ENCODE data around the gene ABCA4. TPM values are rescaled to one million over a fixed set of nuclear protein-coding genes. Genes with fewer than 3 reads are reported as not detected.

Gene ABCA4
- total and polyA plus RNA-seq, 2 experiments from 2014 or later: 0.20 to 3.7 TPM

DNA sequence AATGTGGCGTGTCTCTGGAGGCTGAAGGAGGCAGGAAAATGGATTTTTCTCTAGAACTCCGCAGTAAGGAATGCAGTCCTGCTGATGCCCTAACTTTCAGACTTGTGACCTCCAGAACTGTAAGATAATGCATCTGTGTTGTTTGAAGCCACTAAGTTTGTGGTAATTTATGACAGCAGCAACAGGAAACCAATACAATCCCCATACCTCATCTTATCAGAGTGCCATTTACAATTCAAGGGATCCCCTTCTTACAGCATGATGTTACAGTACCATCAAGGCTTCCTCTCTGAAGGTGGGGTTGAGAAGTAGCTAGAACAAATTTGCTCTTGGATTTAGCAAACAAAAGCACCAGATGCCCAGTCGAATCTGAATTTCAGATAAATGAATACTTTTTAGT is 21.6 kb downstream of the ABCA4 start:
- Histone ChIP-seq H3K4me3 (no peak overlapping the region), H3K79me2 (ENCODE audit: insufficient read depth) (no peaks in the 10 kb centered on the region), H2AFZ (no peak overlapping the region), H3K36me3 (ENCODE audit: low read depth) (no peaks in the 10 kb centered on the region), H3K9ac (no peak overlapping the region), H3F3A (ENCODE audit: insufficient read depth) (no peaks in the 10 kb centered on the region; the same call in 1 of the 2 replicates), H3K4me2 (ENCODE audit: unreplicated experiment) (no peak overlapping the region), H4K20me1 (ENCODE audit: insufficient read depth) (no peaks in the 10 kb centered on the region), H3K27ac (no peak overlapping the region), H3K4me1 (ENCODE audit: insufficient read depth) (peaks cover 20% of the 10 kb centered on the region), H3K9me2 (ENCODE audit: insufficient read depth) (no peaks in the 10 kb centered on the region), H3K27me3 (replicated peaks; ENCODE audit: insufficient read depth) (no peaks in the 10 kb centered on the region), H3K9me3 (ENCODE audit: low read depth) (no peaks in the 10 kb centered on the region)
- WGBS, 2 experiments (ENCODE audit: low coverage in 1 of 2, low lambda C conversion rate in 2 of 2, missing lambda C conversion rate in 2 of 2): 96 to 97% methylated on average over 3 of the region's 3 CpGs
- in situ Hi-C loops (cut with MboI): no loop called here
- no peak for DNase-seq
- TF ChIP-seq EZH2 (IDR thresholded peaks at IDR 0.05; ENCODE audit: insufficient read depth, poor library complexity, severe bottlenecking): no peak

DNA sequence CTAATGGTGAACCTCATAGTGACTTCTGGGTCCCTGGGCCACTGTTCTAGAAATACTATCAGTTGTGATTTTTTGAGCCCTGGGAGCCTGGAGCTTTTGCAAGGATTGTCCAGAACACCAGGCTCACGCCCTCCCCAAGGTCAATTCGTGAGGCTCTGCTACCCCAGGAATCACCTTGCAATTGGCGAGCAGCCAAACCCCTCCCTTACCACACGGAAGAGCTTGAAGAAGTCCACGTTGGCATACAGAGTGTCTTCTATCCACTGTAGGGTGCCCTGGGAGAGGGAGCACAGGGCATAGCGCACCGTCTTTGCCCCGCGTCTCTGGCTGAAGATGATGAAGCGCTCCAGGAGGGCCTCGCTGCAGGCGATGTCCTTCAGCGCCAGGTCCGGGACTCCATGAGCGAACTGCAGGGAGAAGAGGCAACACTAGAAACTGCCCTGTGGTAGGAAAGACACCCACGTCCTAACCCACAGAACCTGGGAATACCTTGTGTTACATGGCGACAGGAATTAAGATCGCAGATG is 22.3 kb downstream of the ABCA4 start:
- no peaks in the 10 kb centered on the region; the same call in 1 of the 2 replicates for H3F3A ChIP-seq (ENCODE audit: insufficient read depth)
- H3K9ac ChIP-seq: no peak overlapping the region
- in situ Hi-C loops (cut with MboI): no loop called here
- H3K9me2 ChIP-seq (ENCODE audit: insufficient read depth): no peaks in the 10 kb centered on the region
- peaks cover 27% of the 10 kb centered on the region for H3K4me1 ChIP-seq (ENCODE audit: insufficient read depth)
- DNase-seq: no peak
- H3K4me3 ChIP-seq: no peak overlapping the region
- no peak overlapping the region for H3K27ac ChIP-seq
- 84 to 87% methylated on average over 18 of the region's 18 CpGs for WGBS, 2 experiments (ENCODE audit: low coverage in 1 of 2, low lambda C conversion rate in 2 of 2, missing lambda C conversion rate in 2 of 2)
- H4K20me1 ChIP-seq (ENCODE audit: insufficient read depth): no peaks in the 10 kb centered on the region
- no peaks in the 10 kb centered on the region for H3K79me2 ChIP-seq (ENCODE audit: insufficient read depth)
- TF ChIP-seq EZH2 (IDR thresholded peaks at IDR 0.05; ENCODE audit: insufficient read depth, poor library complexity, severe bottlenecking) (no peak), EZH2phosphoT487 (IDR thresholded peaks at IDR 0.05; ENCODE audit: insufficient read depth, low read depth) (no peak)
- no peak overlapping the region for H2AFZ ChIP-seq
- H3K27me3 ChIP-seq (replicated peaks; ENCODE audit: insufficient read depth): no peaks in the 10 kb centered on the region
- H3K36me3 ChIP-seq (ENCODE audit: low read depth): no peaks in the 10 kb centered on the region
- no peaks in the 10 kb centered on the region for H3K9me3 ChIP-seq (ENCODE audit: low read depth)
- H3K4me2 ChIP-seq (ENCODE audit: unreplicated experiment): no peak overlapping the region

GRCh38 chr1:94096797-94097549 is 24.0 kb downstream of the ABCA4 start:
- Histone ChIP-seq H3K36me3 (ENCODE audit: low read depth) (no peaks in the 10 kb centered on the region), H3K9me2 (ENCODE audit: insufficient read depth) (no peaks in the 10 kb centered on the region), H3K4me3 (no peak overlapping the region), H3K9ac (no peak overlapping the region), H4K20me1 (ENCODE audit: insufficient read depth) (no peaks in the 10 kb centered on the region), H3K4me2 (ENCODE audit: unreplicated experiment) (no peak overlapping the region), H3K9me3 (ENCODE audit: low read depth) (no peaks in the 10 kb centered on the region), H3K79me2 (ENCODE audit: insufficient read depth) (no peaks in the 10 kb centered on the region), H2AFZ (no peak overlapping the region), H3F3A (ENCODE audit: insufficient read depth) (no peaks in the 10 kb centered on the region; the same call in 1 of the 2 replicates), H3K27me3 (replicated peaks; ENCODE audit: insufficient read depth) (no peaks in the 10 kb centered on the region), H3K4me1 (ENCODE audit: insufficient read depth) (peaks cover 28% of the 10 kb centered on the region), H3K27ac (no peak overlapping the region)
- in situ Hi-C loops (cut with MboI): no loop called here
- TF ChIP-seq EZH2 (IDR thresholded peaks at IDR 0.05; ENCODE audit: insufficient read depth, poor library complexity, severe bottlenecking) (no peak), EZH2phosphoT487 (IDR thresholded peaks at IDR 0.05; ENCODE audit: insufficient read depth, low read depth) (no peak)
- 59 to 60% methylated on average over 10 of the region's 10 CpGs for WGBS, 2 experiments (ENCODE audit: low coverage in 1 of 2, low lambda C conversion rate in 2 of 2, missing lambda C conversion rate in 2 of 2)
- DNase-seq: peak; percentile 28

DNA sequence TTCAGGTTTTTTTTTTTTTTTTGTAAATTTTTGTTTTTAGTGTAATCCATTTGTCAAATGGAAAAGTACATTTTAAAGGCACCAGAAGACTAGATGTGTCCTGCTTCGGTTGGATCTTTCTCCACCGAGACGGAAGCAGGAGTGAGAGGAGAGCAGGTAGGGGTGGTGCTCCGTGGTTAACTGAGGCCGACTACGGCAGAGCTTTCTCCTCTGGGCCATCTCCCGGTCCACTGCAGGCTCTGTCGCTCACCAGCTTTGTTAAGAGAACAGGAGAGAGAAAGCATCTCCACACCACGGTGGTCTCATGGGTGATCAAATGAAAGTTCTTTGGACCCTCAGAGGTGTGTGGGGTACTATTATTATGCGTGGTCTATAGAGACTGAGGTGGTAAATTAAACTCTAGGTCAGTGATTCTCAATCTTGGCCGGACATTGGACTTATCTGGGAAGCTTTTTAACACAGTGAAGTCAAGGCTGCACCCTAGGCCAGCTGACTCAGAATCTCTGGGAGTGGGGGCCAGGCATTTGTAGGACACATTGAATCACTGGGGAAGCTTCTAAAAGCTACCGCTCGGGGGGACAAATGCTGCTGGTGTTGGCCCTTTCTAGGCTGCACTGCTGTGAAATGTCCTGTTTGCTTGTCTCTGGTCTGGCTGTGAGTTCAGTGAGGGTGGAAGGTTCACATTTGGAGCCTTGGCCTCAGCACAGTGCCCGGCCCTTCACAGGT is 25.0 kb downstream of the ABCA4 start:
- no peaks in the 10 kb centered on the region for H3K79me2 ChIP-seq (ENCODE audit: insufficient read depth)
- no peaks in the 10 kb centered on the region for H4K20me1 ChIP-seq (ENCODE audit: insufficient read depth)
- peak overlapping the region; percentile 23 for H3K27ac ChIP-seq
- TF ChIP-seq EZH2 (IDR thresholded peaks at IDR 0.05; ENCODE audit: insufficient read depth, poor library complexity, severe bottlenecking) (no peak), EZH2phosphoT487 (IDR thresholded peaks at IDR 0.05; ENCODE audit: insufficient read depth, low read depth) (no peak)
- no peaks in the 10 kb centered on the region; the same call in 1 of the 2 replicates for H3F3A ChIP-seq (ENCODE audit: insufficient read depth)
- in situ Hi-C loops (cut with MboI): no loop called here
- WGBS, 2 experiments (ENCODE audit: low coverage in 1 of 2, low lambda C conversion rate in 2 of 2, missing lambda C conversion rate in 2 of 2): 46 to 48% methylated on average over 14 of the region's 14 CpGs
- no peaks in the 10 kb centered on the region for H3K9me3 ChIP-seq (ENCODE audit: low read depth)
- H3K4me1 ChIP-seq (ENCODE audit: insufficient read depth): peaks cover 28% of the 10 kb centered on the region
- peak overlapping the region; percentile 69 for H2AFZ ChIP-seq
- H3K4me3 ChIP-seq: no peak overlapping the region
- no peaks in the 10 kb centered on the region for H3K9me2 ChIP-seq (ENCODE audit: insufficient read depth)
- peak overlapping the region; percentile 36; the same call in 1 of the 2 replicates for H3K9ac ChIP-seq
- no peaks in the 10 kb centered on the region for H3K27me3 ChIP-seq (replicated peaks; ENCODE audit: insufficient read depth)
- H3K36me3 ChIP-seq (ENCODE audit: low read depth): no peaks in the 10 kb centered on the region
- H3K4me2 ChIP-seq (ENCODE audit: unreplicated experiment): peak overlapping the region; percentile 58
- DNase-seq: peak; percentile 80
